SK-N-SH (cell line): Measurements from ENCODE around the gene AGGF1. TPM values are rescaled to one million over a fixed set of nuclear protein-coding genes. Genes with fewer than 3 reads are reported as not detected.

Experiments
- CTCF ChIA-PET: fragments of 300-600, 350-600 bp; formaldehyde crosslinking; extraction: SDS; loops from one replicate; lab custom pipeline; 2021; lab: Yijun Ruan, JAX
- POLR2A ChIA-PET: fragments of 350-600 bp; sonication (Branson Sonifier 250); formaldehyde crosslinking; extraction: SDS; loops from one replicate; lab custom pipeline; 2020; ENCODE audit warnings: antibody characterized with exemption, inconsistent platforms; lab: Yijun Ruan, JAX
- DNase-seq: peaks from one replicate; pipeline ENCODE4 v3.0.0; 2012
- H2AFZ ChIP-seq: fragments of 200-600 bp; sonication (generic); 2 replicates; pipeline ENCODE4 v1.8.1; 2016; ENCODE audit warnings: antibody characterized with exemption, mild to moderate bottlenecking, low read depth
- H3F3A ChIP-seq: fragments of 200-600 bp; sonication (generic); replicated peaks from 2 replicates; pipeline ENCODE3; 2016; ENCODE audit warnings: antibody characterized with exemption, mild to moderate bottlenecking; ENCODE audit not compliant: insufficient read depth
- H3K27ac ChIP-seq, 2 experiments: fragments of 200-500 bp in 1 of 2; fragments of 200-600 bp in 1 of 2; sonication (Bioruptor generic) in 1 of 2; sonication (generic), shearing (Covaris generic) in 1 of 2; 2 replicates each; pipeline versions ENCODE4 v1.5.1 to v1.6.1; 2014 to 2016; ENCODE audit warnings: low read depth in 2 of 2, inconsistent platforms in 1 of 2, low read length in 1 of 2, mild to moderate bottlenecking in 1 of 2, mixed read lengths in 1 of 2
- H3K27me3 ChIP-seq: fragments of 200-600 bp; sonication (generic), shearing (Covaris generic); 2 replicates; pipeline ENCODE4 v1.6.1; 2016; ENCODE audit warnings: mixed run types; ENCODE audit not compliant: insufficient read depth
- H3K36me3 ChIP-seq, 2 experiments: fragments of 200-500 bp in 1 of 2; fragments of 200-600 bp in 1 of 2; sonication (Bioruptor generic) in 1 of 2; sonication (generic) in 1 of 2; replicated peaks in 1 of 2; 2 replicates each; pipeline versions ENCODE3 to v1.5.1; 2014 to 2016; ENCODE audit warnings: low read length in 1 of 2, mild to moderate bottlenecking in 1 of 2; ENCODE audit not compliant: insufficient read depth in 2 of 2, control insufficient read depth in 1 of 2
- H3K4me1 ChIP-seq, 2 experiments: fragments of 200-500 bp in 1 of 2; fragments of 200-600 bp in 1 of 2; sonication (Bioruptor generic) in 1 of 2; sonication (generic), shearing (Covaris generic) in 1 of 2; 2 replicates each; pipeline versions ENCODE4 v1.5.1 to v1.6.1; 2014 to 2016; ENCODE audit warnings: low read depth in 1 of 2, low read length in 1 of 2, mixed run types in 1 of 2; ENCODE audit not compliant: insufficient read depth in 2 of 2, control insufficient read depth in 1 of 2
- H3K4me2 ChIP-seq: fragments of 200-600 bp; sonication (generic), shearing (Covaris generic); 2 replicates; pipeline ENCODE4 v1.6.1; 2017; ENCODE audit warnings: mixed run types
- H3K4me3 ChIP-seq, 2 experiments: fragments of 200-500 bp in 1 of 2; fragments of 200-600 bp in 1 of 2; sonication (Bioruptor generic) in 1 of 2; sonication (generic), shearing (Covaris generic) in 1 of 2; 2 replicates each; pipeline versions ENCODE4 v1.5.1 to v1.8.1; 2014 to 2016; ENCODE audit warnings: low read depth in 2 of 2, inconsistent platforms in 1 of 2, low read length in 1 of 2, mild to moderate bottlenecking in 1 of 2, mixed read lengths in 1 of 2, moderate library complexity in 1 of 2
- H3K79me2 ChIP-seq: fragments of 200-600 bp; sonication (generic); 2 replicates; pipeline ENCODE4 v1.8.1; 2017; ENCODE audit warnings: mild to moderate bottlenecking; ENCODE audit not compliant: insufficient read depth
- H3K9ac ChIP-seq: fragments of 200-600 bp; sonication (generic); 2 replicates; pipeline ENCODE4 v1.6.1; 2017; ENCODE audit warnings: mixed run types
- H3K9me2 ChIP-seq: fragments of 200-600 bp; sonication (generic); 2 replicates; pipeline ENCODE4 v1.6.1; 2017; ENCODE audit warnings: mixed run types
- H3K9me3 ChIP-seq: fragments of 200-600 bp; sonication (generic); 2 replicates; pipeline ENCODE4 v1.6.1; 2017; ENCODE audit warnings: mixed run types, mild to moderate bottlenecking, moderate library complexity
- H4K20me1 ChIP-seq: fragments of 200-600 bp; sonication (generic); 2 replicates; pipeline ENCODE4 v1.6.1; 2017; ENCODE audit warnings: mild to moderate bottlenecking, mixed run types; ENCODE audit not compliant: insufficient read depth
- CHD2 ChIP-seq: fragments of 150-350 bp; IDR thresholded peaks from 2 replicates; pipeline ENCODE4 v1.6.1; 2018; ENCODE audit warnings: low read length; ENCODE audit not compliant: partially characterized antibody
- ELF1 ChIP-seq: IDR thresholded peaks from 2 replicates; pipeline ENCODE4 v1.4.0; 2012
- EP300 ChIP-seq, 2 experiments: IDR thresholded peaks; 2 replicates each; pipeline versions ENCODE4 v1.4.0 to v1.6.1; 2012; ENCODE audit warnings: borderline replicate concordance in 1 of 2, low read depth in 1 of 2, low read length in 1 of 2
- FOXJ3 ChIP-seq: sonication (generic); formaldehyde crosslinking; IDR thresholded peaks from 2 replicates; pipeline ENCODE4 v1.5.1; 2020; ENCODE audit warnings: mild to moderate bottlenecking, missing genetic modification reagents
- GABPA ChIP-seq: IDR thresholded peaks from 2 replicates; pipeline ENCODE4 v1.4.0; 2012; ENCODE audit warnings: low read depth, mild to moderate bottlenecking
- MAX ChIP-seq: IDR thresholded peaks from 2 replicates; pipeline ENCODE4 v1.4.0; 2012; ENCODE audit warnings: low read depth
- MXI1 ChIP-seq: IDR thresholded peaks from 2 replicates; pipeline ENCODE4 v1.6.1; 2012; ENCODE audit warnings: mild to moderate bottlenecking, low read depth, low read length, improper control_type of control experiment
- NFIC ChIP-seq: IDR thresholded peaks from 2 replicates; pipeline ENCODE4 v1.4.0; 2012; ENCODE audit warnings: borderline replicate concordance
- NRF1 ChIP-seq: IDR thresholded peaks from 2 replicates; pipeline ENCODE4 v1.6.1; 2012; ENCODE audit warnings: low read depth, mild to moderate bottlenecking, low read length
- POLR2AphosphoS5 ChIP-seq: IDR thresholded peaks from 2 replicates; pipeline ENCODE4 v1.6.1; 2012; ENCODE audit warnings: low read depth, low read length
- RCOR1 ChIP-seq: fragments of 150-350 bp; IDR thresholded peaks from 2 replicates; pipeline ENCODE4 v1.6.1; 2017; ENCODE audit warnings: antibody characterized with exemption, low read length
- REST ChIP-seq: IDR thresholded peaks from 2 replicates; pipeline ENCODE4 v1.6.1; 2012; ENCODE audit warnings: mild to moderate bottlenecking, low read depth, low read length, moderate library complexity
- SIN3A ChIP-seq: IDR thresholded peaks from 2 replicates; pipeline ENCODE4 v1.6.1; 2012; ENCODE audit warnings: low read depth, mild to moderate bottlenecking, low read length, moderate library complexity, borderline replicate concordance
- TAF1 ChIP-seq: IDR thresholded peaks from 2 replicates; pipeline ENCODE4 v1.6.1; 2012; ENCODE audit warnings: low read depth, mild to moderate bottlenecking, low read length, moderate library complexity, borderline replicate concordance
- USF2 ChIP-seq: fragments of 150-350 bp; IDR thresholded peaks from 2 replicates; pipeline ENCODE4 v1.6.1; 2017; ENCODE audit warnings: antibody characterized with exemption, low read length, low read depth, borderline replicate concordance
- YY1 ChIP-seq: IDR thresholded peaks from 2 replicates; pipeline ENCODE4 v1.4.0; 2012; ENCODE audit warnings: low read depth, mild to moderate bottlenecking
- ZBTB33 ChIP-seq: IDR thresholded peaks from 2 replicates; pipeline ENCODE4 v1.4.0; 2012; ENCODE audit warnings: low read depth, borderline replicate concordance
- WGBS: methylation state at CpG from one replicate; pipeline ENCODE4 v1.1.6; 2017; ENCODE audit warnings: low lambda C conversion rate; 5-methylcytosine and 5-hydroxymethylcytosine counted together
- polyA plus RNA-seq, 3 experiments: library from polyadenylated mRNA; depleted of rRNA; stranded (reverse); fragments of >200 nt; gene quantifications; 2 replicates each; pipeline ENCODE4 v1.2.3, GENCODE V29; 2012

The AGGF1 gene
- polyA plus RNA-seq (2012; rRNA removed) = 9.8 and 11.0 TPM in 2 replicates
- 12.3 and 13.7 TPM in 2 replicates for polyA plus RNA-seq (2012; cell fraction: cytosol; rRNA removed)
- polyA plus RNA-seq (2012; cell fraction: nucleus; rRNA removed) = 10.6 and 12.2 TPM in 2 replicates

- H3K36me3 ChIP-seq = peaks cover 11 to 12% of the 10 kb centered on the region in 2 experiments
- H2AFZ ChIP-seq = peak within 1 kb of the TSS; percentile 95
- H4K20me1 ChIP-seq = no peaks in the 10 kb centered on the region; the same call in 1 of the 2 replicates
- 0 out of 2 replicates have a peak, but pooled peaks have one; percentile 21 for TF ChIP-seq REST
- no peak for TF ChIP-seq ZBTB33
- TF ChIP-seq ELF1 = peak; percentile 88
- peak; percentile 66 for TF ChIP-seq YY1
- TF ChIP-seq POLR2AphosphoS5 = peak; percentile 96
- peak; percentile 92 for TF ChIP-seq GABPA
- no peak for TF ChIP-seq RCOR1
- TF ChIP-seq MXI1 = peak; percentile 98
- TF ChIP-seq FOXJ3 = peak; percentile 74; the same call in 1 of the 2 replicates
- peak; percentile 77 for TF ChIP-seq TAF1
- TF ChIP-seq NRF1 = no peak
- peak; percentile 98 for TF ChIP-seq MAX
- no peak for TF ChIP-seq EP300 (IDR thresholded peaks at IDR 0.05; ENCODE audit: borderline replicate concordance in 1 of 2, low read depth in 1 of 2, low read length in 1 of 2)
- peak; percentile 78; the same call in 1 of the 2 replicates for TF ChIP-seq SIN3A
- TF ChIP-seq CHD2 = peak; percentile 69
- TF ChIP-seq NFIC = no peak
- no peak for TF ChIP-seq USF2
- H3K9me3 ChIP-seq = 0 out of 2 replicates have a peak, but pooled peaks cover 7% of the 10 kb centered on the region
- CTCF ChIA-PET = interaction anchor here (1.0 to 1.8 kb wide), 3 partner anchors 13 to 47 kb away, joined by 3 to 15 read pairs (median 4); no protein-coding TSS in a partner anchor
- no peaks in the 10 kb centered on the region; the same call in 1 of the 2 replicates for H3K27me3 ChIP-seq
- peak within 1 kb of the TSS; percentile 86 for H3K9ac ChIP-seq
- H3K4me3 ChIP-seq = peak within 1 kb of the TSS; percentile 82 to 99
- peak within 1 kb of the TSS; percentile 85 to 95 for H3K27ac ChIP-seq
- peaks cover 32% of the 10 kb centered on the region for H3K79me2 ChIP-seq
- 3% methylated on average over 40 of the region's 82 CpGs for WGBS
- peaks cover 7 to 12% of the 10 kb centered on the region in 2 experiments; a peak in 3 of 4 replicates for H3K4me1 ChIP-seq
- H3F3A ChIP-seq = no peaks in the 10 kb centered on the region
- no peaks in the 10 kb centered on the region for H3K9me2 ChIP-seq
- POLR2A ChIA-PET = interaction anchor here (0.7 to 1.7 kb wide), 4 partner anchors 44 to 56 kb away, joined by 3 to 9 read pairs (median 6); partner anchors contain the start of gene ZBED3
- DNase-seq = peak; percentile 90
- peak within 1 kb of the TSS; percentile 96 for H3K4me2 ChIP-seq
Observed at GRCh38 chr5:77030097-77031071, at the start of gene AGGF1. Gene AGGF1, plus strand, starts transcription at chr5:77030404. Its CDS starts 363 bp downstream, at chr5:77030767.
